Activated CD4-positive, alpha-beta T cell treated with anti-CD3 and anti-CD28 coated beads, Interleukin-2, Interleukin-6, amounts not matched to agents 100 ng/mL and 50 ng/mL, durations not matched to agents 16 hours and 8 hours (primary cell): ENCODE data around the gene ZNF473.

Experiments
- DNase-seq: peaks from one replicate; pipeline ENCODE4 v3.0.0-alpha.2; 2020

ZNF473 gene

GRCh38 chr19:50025794-50026549 lies at the start of gene ZNF473:
ZNF473 (plus strand) TSS chr19:50026005; CDS start chr19:50031083, 5,078 bp downstream.
- DNase-seq: peak; percentile 94

- DNase-seq: no peak
Measured at GRCh38 chr19:49976496-49976895, 49.3 kb upstream of the ZNF473 start.

- DNase-seq: no peak
Measured at GRCh38 chr19:49977076-49977475, 48.7 kb upstream of the ZNF473 start.

- DNase-seq: no peak
Measured at GRCh38 chr19:49977881-49978280, 47.9 kb upstream of the ZNF473 start.

DNA sequence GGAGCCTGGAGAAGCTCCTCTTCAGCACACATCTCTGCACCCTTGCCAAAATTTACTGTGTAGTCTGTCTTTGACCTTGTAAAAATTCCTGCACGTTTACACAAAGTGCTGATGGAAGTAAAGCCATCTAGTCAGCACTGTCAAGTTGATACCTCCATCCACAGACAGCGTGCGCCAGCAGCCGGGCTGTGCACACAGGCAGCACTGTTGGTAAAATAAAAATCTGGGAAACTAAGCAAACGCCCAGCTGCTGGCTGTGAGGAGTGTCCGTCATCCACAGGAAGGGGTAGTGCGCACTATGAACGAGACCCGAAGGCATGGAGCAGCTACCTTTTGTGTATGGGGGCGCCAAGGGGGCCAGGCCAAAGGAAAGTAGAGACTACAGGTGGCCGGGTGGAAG lies 47.5 kb upstream of the ZNF473 start:
- DNase-seq: no peak

DNA sequence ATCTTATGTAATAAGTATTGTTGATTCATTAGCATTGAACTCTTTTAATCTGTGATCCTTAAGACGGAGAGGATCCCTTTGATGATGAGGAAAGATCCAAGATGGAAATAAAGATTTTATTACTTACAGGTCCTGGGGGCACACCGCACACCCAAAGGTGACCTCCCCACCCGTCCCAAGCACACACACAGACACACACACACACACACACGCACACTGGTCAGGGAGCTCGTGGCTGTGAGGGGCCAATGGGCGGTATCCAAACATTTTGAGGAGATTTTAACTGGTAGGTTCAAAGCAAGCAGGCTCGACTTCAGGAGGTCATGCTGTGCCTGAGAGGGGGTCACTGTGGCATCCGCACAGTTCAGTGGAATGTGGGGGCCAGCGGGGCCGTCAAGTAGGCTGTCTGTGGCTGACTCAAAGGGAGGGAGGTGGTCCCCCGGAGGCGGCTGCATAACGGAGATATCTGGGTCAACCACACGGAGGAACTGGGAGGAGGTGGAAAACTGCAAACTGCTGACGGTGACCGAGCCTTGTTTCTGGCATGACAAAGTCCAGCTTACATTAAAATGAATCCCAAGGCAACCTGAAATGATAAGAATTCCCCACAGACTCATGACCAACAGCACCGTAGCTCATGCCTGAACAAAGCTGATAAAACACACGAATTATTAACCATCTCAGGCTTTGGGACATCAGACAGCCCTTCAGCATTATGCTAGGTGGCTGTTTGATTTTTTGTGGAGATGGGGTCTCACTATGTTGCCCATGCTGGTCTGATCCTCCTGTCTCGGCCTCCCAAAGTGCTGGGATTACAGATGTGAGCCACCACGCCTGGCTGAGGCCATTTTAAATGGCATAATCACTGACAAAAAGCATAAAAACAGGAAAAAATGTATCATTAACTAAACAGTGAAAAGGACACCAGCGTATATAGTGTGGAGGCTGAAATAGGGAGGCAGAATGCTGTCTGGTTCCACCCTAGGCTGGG lies 43.9 kb upstream of the ZNF473 start:
- DNase-seq: no peak

- peak; percentile 84 for DNase-seq
Measured at GRCh38 chr19:49983645-49984229, 42.1 kb upstream of the ZNF473 start.

GRCh38 chr19:49984491-49984890 lies 41.3 kb upstream of the ZNF473 start:
- no peak for DNase-seq

- no peak for DNase-seq
Measured at GRCh38 chr19:49985871-49986270, 39.9 kb upstream of the ZNF473 start.

DNA sequence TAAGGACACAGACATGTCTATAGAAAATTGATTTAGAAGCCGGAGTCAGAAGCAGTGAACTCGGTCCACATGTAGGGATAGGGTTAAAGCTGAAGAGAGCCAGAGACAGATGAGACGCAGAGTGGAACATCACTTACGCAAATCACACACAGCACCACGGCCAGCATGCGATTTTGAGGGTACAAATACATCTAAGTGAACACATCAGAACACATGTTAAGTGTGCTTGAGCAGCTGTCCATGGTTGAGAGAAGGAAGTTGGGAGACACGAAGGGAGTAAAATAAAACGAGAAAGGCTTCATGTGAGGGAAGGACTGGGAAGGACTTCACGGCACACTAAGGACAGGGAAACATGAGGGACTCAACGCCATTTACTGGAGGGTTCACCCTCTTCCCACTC lies 39.5 kb upstream of the ZNF473 start:
- no peak for DNase-seq

DNA sequence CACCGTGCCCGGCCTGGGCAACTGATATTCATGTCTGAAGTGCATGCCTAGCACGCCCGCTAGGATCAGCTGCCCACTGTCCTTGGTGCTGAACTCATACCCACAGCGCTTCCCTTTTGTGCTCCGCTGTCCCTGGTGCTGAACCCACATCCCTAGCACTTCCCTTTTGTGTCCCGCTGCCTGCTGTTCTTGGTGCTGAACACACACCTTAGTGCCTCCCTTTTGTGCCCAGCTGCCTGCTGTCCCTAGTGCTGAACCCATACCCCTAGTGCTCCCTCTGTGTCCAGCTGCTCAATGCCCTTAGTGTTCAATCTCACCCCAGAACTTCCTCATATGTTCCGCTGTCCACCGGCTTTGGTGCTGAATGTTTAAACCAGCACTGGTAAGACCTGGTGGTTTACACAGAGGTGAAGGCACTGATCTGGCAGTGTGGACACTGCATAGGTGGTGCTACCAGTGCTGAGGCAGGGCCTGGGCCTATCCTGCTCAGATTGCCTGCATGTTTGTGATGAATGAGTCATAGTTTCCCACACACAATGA lies 38.6 kb upstream of the ZNF473 start:
- DNase-seq: peak; percentile 80

- DNase-seq: no peak
Measured at GRCh38 chr19:49988007-49988406, 37.8 kb upstream of the ZNF473 start.

GRCh38 chr19:49988433-49988832 lies 37.4 kb upstream of the ZNF473 start:
- DNase-seq: peak; percentile 32

GRCh38 chr19:49997709-49998108 lies 28.1 kb upstream of the ZNF473 start:
- peak; percentile 56 for DNase-seq

GRCh38 chr19:49999371-50000010 lies 26.3 kb upstream of the ZNF473 start:
- no peak for DNase-seq

GRCh38 chr19:50000038-50000840 lies 25.6 kb upstream of the ZNF473 start:
- DNase-seq: no peak

DNA sequence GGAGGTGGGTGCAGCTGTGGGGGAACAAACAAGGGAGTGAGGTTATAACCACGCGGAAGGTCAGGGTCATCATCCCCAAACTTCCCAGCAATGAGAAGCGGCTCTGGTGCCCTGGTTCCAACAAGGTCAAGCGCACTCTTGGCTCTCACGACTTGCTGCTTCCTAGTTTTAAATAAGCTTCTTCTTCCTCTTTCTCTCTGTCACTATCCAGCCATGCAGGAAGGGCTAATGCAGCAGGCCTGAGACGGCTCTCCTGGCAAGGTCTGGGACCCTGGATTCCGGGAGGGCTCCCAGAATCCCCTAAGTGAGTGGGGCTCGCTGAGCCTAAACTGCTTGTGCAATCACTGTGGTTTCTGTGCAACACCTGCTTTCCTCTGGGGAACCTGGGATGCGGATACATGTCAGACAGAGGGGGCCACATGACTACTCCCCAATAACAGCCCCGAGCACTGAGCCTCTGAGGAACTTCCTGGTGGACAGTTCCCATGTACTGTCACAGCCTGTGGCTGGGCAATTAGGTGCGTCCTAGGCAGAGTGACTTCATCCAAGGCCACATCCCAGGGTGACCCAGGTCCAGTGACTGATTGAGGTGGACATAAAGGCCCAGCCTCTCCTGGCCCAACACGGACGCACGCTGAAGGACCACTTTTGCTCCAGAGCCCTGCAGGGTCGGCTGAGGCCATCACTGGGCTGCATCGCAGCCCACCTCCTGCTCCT lies 24.8 kb upstream of the ZNF473 start:
- DNase-seq: no peak

DNA sequence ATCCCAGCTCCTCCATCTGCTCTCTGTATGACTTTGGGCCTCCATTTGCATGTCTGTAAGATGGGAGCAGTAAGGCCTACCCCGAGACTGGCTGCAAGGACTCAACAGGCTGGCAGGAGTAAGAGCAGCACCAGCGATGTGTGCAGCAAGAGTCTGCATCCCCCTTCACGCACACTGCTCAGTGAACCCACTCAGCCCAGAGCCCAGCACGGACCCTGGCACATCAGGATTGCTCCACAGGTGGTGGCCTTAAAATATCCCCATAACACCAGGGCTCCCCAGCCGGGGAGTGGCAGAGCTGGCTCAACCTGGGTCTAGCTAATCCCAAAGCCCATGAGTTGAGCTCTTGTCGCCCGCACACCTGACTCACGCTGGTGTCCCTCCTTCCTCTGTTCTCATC lies 24.0 kb upstream of the ZNF473 start:
- DNase-seq: no peak

DNA sequence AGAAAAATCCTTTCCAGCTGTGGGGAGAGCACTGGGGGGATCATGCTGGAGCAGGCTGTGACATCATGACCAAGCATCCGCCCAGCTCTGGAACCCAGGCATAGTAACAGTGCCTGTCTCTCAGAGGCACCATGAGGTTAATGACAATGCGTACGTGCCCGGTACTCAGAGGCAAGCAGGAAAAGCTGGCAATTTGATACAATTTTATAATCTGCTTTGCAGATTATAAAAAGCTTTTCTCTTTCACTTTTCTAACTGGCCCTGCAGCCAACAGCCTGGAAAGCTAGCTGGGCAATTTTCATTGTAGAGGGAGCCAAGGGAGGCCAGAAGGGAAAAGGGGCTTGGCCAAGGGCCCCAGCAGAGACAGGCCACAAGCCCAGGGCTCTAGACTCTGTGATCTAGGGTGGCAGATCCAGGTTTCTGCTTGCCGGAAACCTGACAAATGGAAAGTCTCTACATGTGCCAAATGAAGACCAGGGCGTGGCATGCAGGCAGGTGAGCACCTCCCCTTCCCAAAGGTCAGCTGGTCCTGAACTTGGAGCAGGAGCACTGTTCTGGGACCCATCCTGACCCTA lies 23.3 kb upstream of the ZNF473 start:
- no peak for DNase-seq

- DNase-seq: no peak
Measured at GRCh38 chr19:50003254-50003788, 22.5 kb upstream of the ZNF473 start.
